ENCODE data around the gene LMF2.

The LMF2 gene

GRCh38 chr22:50465066-50465930, 42.2 kb downstream of the LMF2 start:
- DNase-seq (ENCODE audit: low read depth): no peak

- no peak for DNase-seq (ENCODE audit: low read depth)
Observed at GRCh38 chr22:50464451-50464850, 43.1 kb downstream of the LMF2 start.

- DNase-seq (ENCODE audit: low read depth): no peak
Observed at GRCh38 chr22:50463188-50463900, 44.2 kb downstream of the LMF2 start.

- DNase-seq (ENCODE audit: low read depth): no peak
Observed at GRCh38 chr22:50461979-50462540, 45.4 kb downstream of the LMF2 start.

- DNase-seq (ENCODE audit: low read depth): no peak
Observed at GRCh38 chr22:50461536-50461935, 46.0 kb downstream of the LMF2 start.

GRCh38 chr22:50460938-50461337, 46.6 kb downstream of the LMF2 start:
- no peak for DNase-seq (ENCODE audit: low read depth)

GRCh38 chr22:50459496-50460140, 47.9 kb downstream of the LMF2 start:
- DNase-seq (ENCODE audit: low read depth): no peak

- no peak for DNase-seq (ENCODE audit: low read depth)
Observed at GRCh38 chr22:50459016-50459415, 48.5 kb downstream of the LMF2 start.

- DNase-seq (ENCODE audit: low read depth): no peak
Observed at GRCh38 chr22:50456466-50457234, 50.9 kb downstream of the LMF2 start.

GRCh38 chr22:50456026-50456425, 51.5 kb downstream of the LMF2 start:
- DNase-seq (ENCODE audit: low read depth): no peak

GRCh38 chr22:50455201-50455600, 52.3 kb downstream of the LMF2 start:
- no peak for DNase-seq (ENCODE audit: low read depth)

GRCh38 chr22:50454556-50455075, 52.9 kb downstream of the LMF2 start:
- no peak for DNase-seq (ENCODE audit: low read depth)

Measured in activated T-helper 1 cell treated with Interleukin-2 at 50 U/mL for 16 hours (primary cell).